ENCODE data around the gene PRICKLE2. TPM values are rescaled to one million over a fixed set of nuclear protein-coding genes. Genes with fewer than 3 reads are reported as not detected.

The PRICKLE2 gene
- total and polyA plus RNA-seq, 2 experiments from 2014 or later, result 1.1 to 12.5 TPM

DNA sequence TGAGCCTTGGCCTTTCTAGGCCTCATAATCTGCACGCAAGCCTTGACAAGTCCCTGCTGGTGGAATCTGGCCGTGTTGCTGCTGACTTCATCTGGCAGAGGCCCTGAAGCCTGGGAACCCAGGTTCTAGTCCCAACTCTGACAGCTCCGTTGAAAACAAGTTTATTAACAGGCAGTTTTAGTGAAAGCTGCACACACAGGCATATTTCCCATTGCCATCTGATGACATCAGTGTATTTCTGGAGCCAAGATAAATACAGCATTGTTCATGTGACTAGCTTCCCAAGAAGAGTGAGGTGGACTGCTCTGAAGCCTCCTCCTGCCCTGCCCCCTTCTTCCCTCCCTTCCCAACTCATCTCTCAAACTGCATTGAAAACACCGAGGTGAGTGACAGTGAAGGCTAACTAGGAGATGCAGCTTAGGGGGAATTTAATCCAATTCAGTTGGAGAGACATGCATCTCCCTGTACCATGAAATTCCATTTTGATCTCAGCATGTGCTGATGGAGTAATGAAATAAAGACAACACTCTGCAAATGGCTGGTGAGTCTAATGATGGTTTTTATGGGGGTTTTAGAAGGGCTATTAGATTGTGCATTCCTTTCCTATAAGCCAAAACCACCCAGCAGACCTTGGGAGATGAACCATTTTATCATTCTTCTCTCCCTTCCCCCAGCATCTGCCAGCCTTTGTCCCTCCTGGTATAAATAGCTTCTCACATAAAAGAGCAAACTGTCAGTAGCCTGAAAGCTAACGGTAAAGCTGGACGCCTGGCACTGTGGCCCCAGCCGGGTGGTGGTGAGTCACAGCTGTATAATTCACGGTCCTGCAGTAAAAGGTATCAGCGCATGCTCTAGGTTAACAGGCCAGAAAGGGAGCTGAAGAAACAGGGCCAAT, 38.0 kb downstream of the PRICKLE2 start:
- Mint-ChIP-seq H3K4me3 (no peak overlapping the region), H3K27me3 (ENCODE audit: insufficient read depth, low read depth, poor library complexity) (peaks cover 3% of the 10 kb centered on the region), H3K9me3 (no peaks in the 10 kb centered on the region), H3K4me1 (peaks cover 19% of the 10 kb centered on the region), H3K36me3 (ENCODE audit: low read depth) (no peaks in the 10 kb centered on the region), H3K27ac (no peak overlapping the region)
- H2AFZ ChIP-seq, result no peak overlapping the region
- no peak for DNase-seq (ENCODE audit: low spot score)
- H4K20me1 ChIP-seq (replicated peaks; ENCODE audit: insufficient read depth), result no peaks in the 10 kb centered on the region
- H3F3A ChIP-seq (replicated peaks; ENCODE audit: low read depth), result no peaks in the 10 kb centered on the region
- peaks cover 7% of the 10 kb centered on the region; the same call in 1 of the 2 replicates for H3K4me1 ChIP-seq (ENCODE audit: insufficient read depth)
- H3K4me3 ChIP-seq, result no peak overlapping the region
- H3K79me2 ChIP-seq (replicated peaks; ENCODE audit: insufficient read depth), result no peaks in the 10 kb centered on the region
- H3K4me2 ChIP-seq, result no peak overlapping the region
- 0 out of 2 replicates have a peak, but pooled peaks cover 8% of the 10 kb centered on the region for H3K9me2 ChIP-seq (ENCODE audit: insufficient read depth)
- no peak for ATAC-seq
- H3K36me3 ChIP-seq (ENCODE audit: insufficient read depth), result no peaks in the 10 kb centered on the region
- no peak overlapping the region for H3K27ac ChIP-seq (ENCODE audit: low read depth)
- H3K27me3 ChIP-seq (ENCODE audit: insufficient read depth), result no peaks in the 10 kb centered on the region
- no peak for TF ChIP-seq EZH2 (IDR thresholded peaks at IDR 0.05; ENCODE audit: low read depth, unreplicated experiment)
- TF ChIP-seq, protein P1, sequence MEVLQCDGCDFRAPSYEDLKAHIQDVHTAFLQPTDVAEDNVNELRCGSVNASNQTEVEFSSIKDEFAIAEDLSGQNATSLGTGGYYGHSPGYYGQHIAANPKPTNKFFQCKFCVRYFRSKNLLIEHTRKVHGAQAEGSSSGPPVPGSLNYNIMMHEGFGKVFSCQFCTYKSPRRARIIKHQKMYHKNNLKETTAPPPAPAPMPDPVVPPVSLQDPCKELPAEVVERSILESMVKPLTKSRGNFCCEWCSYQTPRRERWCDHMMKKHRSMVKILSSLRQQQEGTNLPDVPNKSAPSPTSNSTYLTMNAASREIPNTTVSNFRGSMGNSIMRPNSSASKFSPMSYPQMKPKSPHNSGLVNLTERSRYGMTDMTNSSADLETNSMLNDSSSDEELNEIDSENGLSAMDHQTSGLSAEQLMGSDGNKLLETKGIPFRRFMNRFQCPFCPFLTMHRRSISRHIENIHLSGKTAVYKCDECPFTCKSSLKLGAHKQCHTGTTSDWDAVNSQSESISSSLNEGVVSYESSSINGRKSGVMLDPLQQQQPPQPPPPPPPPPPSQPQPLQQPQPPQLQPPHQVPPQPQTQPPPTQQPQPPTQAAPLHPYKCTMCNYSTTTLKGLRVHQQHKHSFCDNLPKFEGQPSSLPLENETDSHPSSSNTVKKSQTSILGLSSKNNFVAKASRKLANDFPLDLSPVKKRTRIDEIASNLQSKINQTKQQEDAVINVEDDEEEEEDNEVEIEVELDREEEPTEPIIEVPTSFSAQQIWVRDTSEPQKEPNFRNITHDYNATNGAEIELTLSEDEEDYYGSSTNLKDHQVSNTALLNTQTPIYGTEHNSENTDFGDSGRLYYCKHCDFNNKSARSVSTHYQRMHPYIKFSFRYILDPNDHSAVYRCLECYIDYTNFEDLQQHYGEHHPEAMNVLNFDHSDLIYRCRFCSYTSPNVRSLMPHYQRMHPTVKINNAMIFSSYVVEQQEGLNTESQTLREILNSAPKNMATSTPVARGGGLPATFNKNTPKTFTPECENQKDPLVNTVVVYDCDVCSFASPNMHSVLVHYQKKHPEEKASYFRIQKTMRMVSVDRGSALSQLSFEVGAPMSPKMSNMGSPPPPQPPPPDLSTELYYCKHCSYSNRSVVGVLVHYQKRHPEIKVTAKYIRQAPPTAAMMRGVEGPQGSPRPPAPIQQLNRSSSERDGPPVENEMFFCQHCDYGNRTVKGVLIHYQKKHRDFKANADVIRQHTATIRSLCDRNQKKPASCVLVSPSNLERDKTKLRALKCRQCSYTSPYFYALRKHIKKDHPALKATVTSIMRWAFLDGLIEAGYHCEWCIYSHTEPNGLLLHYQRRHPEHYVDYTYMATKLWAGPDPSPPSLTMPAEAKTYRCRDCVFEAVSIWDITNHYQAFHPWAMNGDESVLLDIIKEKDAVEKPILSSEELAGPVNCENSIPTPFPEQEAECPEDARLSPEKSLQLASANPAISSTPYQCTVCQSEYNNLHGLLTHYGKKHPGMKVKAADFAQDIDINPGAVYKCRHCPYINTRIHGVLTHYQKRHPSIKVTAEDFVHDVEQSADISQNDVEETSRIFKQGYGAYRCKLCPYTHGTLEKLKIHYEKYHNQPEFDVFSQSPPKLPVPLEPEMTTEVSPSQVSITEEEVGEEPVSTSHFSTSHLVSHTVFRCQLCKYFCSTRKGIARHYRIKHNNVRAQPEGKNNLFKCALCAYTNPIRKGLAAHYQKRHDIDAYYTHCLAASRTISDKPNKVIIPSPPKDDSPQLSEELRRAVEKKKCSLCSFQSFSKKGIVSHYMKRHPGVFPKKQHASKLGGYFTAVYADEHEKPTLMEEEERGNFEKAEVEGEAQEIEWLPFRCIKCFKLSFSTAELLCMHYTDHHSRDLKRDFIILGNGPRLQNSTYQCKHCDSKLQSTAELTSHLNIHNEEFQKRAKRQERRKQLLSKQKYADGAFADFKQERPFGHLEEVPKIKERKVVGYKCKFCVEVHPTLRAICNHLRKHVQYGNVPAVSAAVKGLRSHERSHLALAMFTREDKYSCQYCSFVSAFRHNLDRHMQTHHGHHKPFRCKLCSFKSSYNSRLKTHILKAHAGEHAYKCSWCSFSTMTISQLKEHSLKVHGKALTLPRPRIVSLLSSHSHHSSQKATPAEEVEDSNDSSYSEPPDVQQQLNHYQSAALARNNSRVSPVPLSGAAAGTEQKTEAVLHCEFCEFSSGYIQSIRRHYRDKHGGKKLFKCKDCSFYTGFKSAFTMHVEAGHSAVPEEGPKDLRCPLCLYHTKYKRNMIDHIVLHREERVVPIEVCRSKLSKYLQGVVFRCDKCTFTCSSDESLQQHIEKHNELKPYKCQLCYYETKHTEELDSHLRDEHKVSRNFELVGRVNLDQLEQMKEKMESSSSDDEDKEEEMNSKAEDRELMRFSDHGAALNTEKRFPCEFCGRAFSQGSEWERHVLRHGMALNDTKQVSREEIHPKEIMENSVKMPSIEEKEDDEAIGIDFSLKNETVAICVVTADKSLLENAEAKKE (CRISPR knock-in tag; IDR thresholded peaks at IDR 0.05), result no peak
- no peak for TF ChIP-seq POLR2AphosphoS5 (IDR thresholded peaks at IDR 0.05; ENCODE audit: low read depth)
- TF ChIP-seq JUNB (IDR thresholded peaks at IDR 0.05; ENCODE audit: unreplicated experiment), result no peak
- no peak for TF ChIP-seq STAT1 (IDR thresholded peaks at IDR 0.05; ENCODE audit: unreplicated experiment)
- TF ChIP-seq, protein P2, sequence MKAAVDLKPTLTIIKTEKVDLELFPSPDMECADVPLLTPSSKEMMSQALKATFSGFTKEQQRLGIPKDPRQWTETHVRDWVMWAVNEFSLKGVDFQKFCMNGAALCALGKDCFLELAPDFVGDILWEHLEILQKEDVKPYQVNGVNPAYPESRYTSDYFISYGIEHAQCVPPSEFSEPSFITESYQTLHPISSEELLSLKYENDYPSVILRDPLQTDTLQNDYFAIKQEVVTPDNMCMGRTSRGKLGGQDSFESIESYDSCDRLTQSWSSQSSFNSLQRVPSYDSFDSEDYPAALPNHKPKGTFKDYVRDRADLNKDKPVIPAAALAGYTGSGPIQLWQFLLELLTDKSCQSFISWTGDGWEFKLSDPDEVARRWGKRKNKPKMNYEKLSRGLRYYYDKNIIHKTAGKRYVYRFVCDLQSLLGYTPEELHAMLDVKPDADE (IDR thresholded peaks at IDR 0.05), result no peak
- TF ChIP-seq NANOG (IDR thresholded peaks at IDR 0.05; ENCODE audit: borderline replicate concordance), result no peak
- TF ChIP-seq REST (IDR thresholded peaks at IDR 0.05; ENCODE audit: unreplicated experiment), result no peak
- TF ChIP-seq ZNF331 (CRISPR knock-in tag; IDR thresholded peaks at IDR 0.05; ENCODE audit: low read depth), result no peak
- TF ChIP-seq EZH2phosphoT487 (IDR thresholded peaks at IDR 0.05; ENCODE audit: unreplicated experiment), result no peak
- TF ChIP-seq, protein P3, sequence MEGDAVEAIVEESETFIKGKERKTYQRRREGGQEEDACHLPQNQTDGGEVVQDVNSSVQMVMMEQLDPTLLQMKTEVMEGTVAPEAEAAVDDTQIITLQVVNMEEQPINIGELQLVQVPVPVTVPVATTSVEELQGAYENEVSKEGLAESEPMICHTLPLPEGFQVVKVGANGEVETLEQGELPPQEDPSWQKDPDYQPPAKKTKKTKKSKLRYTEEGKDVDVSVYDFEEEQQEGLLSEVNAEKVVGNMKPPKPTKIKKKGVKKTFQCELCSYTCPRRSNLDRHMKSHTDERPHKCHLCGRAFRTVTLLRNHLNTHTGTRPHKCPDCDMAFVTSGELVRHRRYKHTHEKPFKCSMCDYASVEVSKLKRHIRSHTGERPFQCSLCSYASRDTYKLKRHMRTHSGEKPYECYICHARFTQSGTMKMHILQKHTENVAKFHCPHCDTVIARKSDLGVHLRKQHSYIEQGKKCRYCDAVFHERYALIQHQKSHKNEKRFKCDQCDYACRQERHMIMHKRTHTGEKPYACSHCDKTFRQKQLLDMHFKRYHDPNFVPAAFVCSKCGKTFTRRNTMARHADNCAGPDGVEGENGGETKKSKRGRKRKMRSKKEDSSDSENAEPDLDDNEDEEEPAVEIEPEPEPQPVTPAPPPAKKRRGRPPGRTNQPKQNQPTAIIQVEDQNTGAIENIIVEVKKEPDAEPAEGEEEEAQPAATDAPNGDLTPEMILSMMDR (conservative IDR thresholded peaks at IDR 0.05; ENCODE audit: low read depth in 2 of 2), result no peak
- no peak for TF ChIP-seq CREB1 (CRISPR knock-in tag; IDR thresholded peaks at IDR 0.05; ENCODE audit: low read depth)
- TF ChIP-seq ZNF114 (CRISPR knock-in tag; IDR thresholded peaks at IDR 0.05), result no peak

Data from GM23338 (cell line).